HUES48 (cell line): Measurements from ENCODE around the gene RIIAD1.

Source experiments
- H3K27ac ChIP-seq: one replicate; pipeline ENCODE4 v1.7.0; 2013; ENCODE audit warnings: low read depth, low read length, inconsistent platforms
- H3K27me3 ChIP-seq: 2 replicates; pipeline ENCODE4 v1.6.1; 2013; ENCODE audit warnings: mild to moderate bottlenecking, low read length; ENCODE audit not compliant: control insufficient read depth, insufficient read depth
- H3K36me3 ChIP-seq: 2 replicates; pipeline ENCODE4 v1.6.1; 2013; ENCODE audit warnings: low read length; ENCODE audit not compliant: control insufficient read depth, insufficient read depth
- H3K4me1 ChIP-seq: 2 replicates; pipeline ENCODE4 v1.6.1; 2013; ENCODE audit warnings: mild to moderate bottlenecking, low read length; ENCODE audit not compliant: control insufficient read depth, insufficient read depth
- H3K4me3 ChIP-seq: 2 replicates; pipeline ENCODE4 v1.5.1; 2013; ENCODE audit warnings: mild to moderate bottlenecking, low read depth, low read length
- H3K9ac ChIP-seq: 2 replicates; pipeline ENCODE4 v1.6.1; 2013; ENCODE audit warnings: mild to moderate bottlenecking, low read depth, low read length, moderate library complexity
- H3K9me3 ChIP-seq: 2 replicates; pipeline ENCODE4 v1.6.1; 2013; ENCODE audit warnings: low read length; ENCODE audit not compliant: control insufficient read depth, insufficient read depth

The RIIAD1 gene

DNA sequence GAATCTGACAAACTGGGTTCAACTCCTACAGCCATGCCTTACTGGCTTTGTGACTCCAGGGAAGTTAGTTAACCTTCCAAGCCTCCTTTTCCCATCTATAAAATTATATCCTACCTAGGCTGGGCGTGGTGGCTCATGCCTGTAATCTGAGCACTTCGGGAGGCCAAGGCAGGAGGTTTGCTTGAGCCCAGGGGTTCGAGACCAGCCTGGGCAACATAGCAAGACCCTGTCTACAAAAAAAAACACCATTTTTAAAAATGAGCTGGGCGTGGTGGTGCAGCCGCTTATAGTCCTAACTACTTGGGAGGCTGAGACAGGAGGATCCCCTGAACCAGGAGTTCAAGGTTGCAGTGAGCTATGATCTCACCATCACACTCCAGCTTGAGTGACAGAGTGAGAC, 19.8 kb upstream of the RIIAD1 start:
- no peak overlapping the region for H3K9ac ChIP-seq
- no peaks in the 10 kb centered on the region for H3K4me1 ChIP-seq
- no peaks in the 10 kb centered on the region for H3K9me3 ChIP-seq
- no peaks in the 10 kb centered on the region for H3K27me3 ChIP-seq
- peaks cover 38% of the 10 kb centered on the region for H3K36me3 ChIP-seq
- no peak overlapping the region for H3K27ac ChIP-seq
- no peak overlapping the region for H3K4me3 ChIP-seq

DNA sequence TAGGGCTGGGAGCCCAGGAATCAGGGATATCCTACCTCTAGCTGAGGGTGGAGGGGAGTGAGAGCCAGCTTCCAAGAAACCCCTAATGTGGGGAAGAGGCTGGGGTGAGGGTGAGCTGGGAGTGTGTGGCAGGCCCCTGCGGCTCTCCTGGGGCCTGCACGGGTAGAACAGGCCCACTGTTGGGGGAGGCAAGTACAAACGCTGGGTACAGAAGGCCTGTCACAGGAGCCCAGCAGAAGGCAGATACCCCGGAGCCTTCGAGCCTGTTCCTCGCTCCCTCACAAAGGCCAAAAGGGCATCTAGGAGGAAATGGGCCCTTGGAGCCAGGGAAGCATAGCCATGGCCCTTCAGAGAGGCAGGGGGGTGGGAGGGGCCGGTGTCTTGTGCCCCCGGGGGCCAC, 18.4 kb upstream of the RIIAD1 start:
- Histone ChIP-seq H3K27me3 (no peaks in the 10 kb centered on the region), H3K36me3 (peaks cover 35% of the 10 kb centered on the region), H3K9me3 (no peaks in the 10 kb centered on the region), H3K4me3 (no peak overlapping the region), H3K4me1 (no peaks in the 10 kb centered on the region), H3K9ac (no peak overlapping the region), H3K27ac (no peak overlapping the region)

- Histone ChIP-seq H3K36me3 (peaks cover 27% of the 10 kb centered on the region), H3K9ac (no peak overlapping the region), H3K4me1 (no peaks in the 10 kb centered on the region), H3K9me3 (no peaks in the 10 kb centered on the region), H3K4me3 (no peak overlapping the region), H3K27ac (no peak overlapping the region), H3K27me3 (no peaks in the 10 kb centered on the region)
These were observed 17.5 kb upstream of the RIIAD1 start for GRCh38 chr1:151703813-151704212.

DNA sequence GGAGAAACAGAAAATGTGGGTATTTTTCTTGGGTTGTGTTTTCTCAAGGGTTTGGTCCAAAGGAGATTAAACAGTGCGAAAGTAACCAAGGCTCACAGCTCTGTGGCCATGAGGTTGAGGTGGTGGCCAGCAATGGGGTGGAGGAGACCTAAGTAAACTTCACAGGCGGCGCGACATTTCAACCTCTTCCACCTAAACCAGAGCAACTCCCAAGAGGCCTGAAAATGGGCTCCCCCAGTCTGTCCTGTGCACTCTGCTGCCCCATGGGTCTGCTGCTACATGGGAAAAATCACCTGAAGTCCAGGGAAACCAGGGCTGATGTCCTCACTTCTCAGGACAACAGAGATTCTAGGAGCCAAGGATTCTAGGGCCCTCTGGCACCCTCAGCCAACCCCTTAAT, 17.1 kb upstream of the RIIAD1 start:
- Histone ChIP-seq H3K9ac (no peak overlapping the region), H3K4me3 (no peak overlapping the region), H3K27me3 (no peaks in the 10 kb centered on the region), H3K27ac (no peak overlapping the region), H3K9me3 (no peaks in the 10 kb centered on the region), H3K4me1 (no peaks in the 10 kb centered on the region), H3K36me3 (peaks cover 23% of the 10 kb centered on the region)

GRCh38 chr1:151705146-151705545, 16.2 kb upstream of the RIIAD1 start:
- H3K27ac ChIP-seq = no peak overlapping the region
- H3K4me3 ChIP-seq = no peak overlapping the region
- no peak overlapping the region for H3K9ac ChIP-seq
- H3K9me3 ChIP-seq = no peaks in the 10 kb centered on the region
- no peaks in the 10 kb centered on the region for H3K27me3 ChIP-seq
- peaks cover 14% of the 10 kb centered on the region for H3K36me3 ChIP-seq
- H3K4me1 ChIP-seq = no peaks in the 10 kb centered on the region

DNA sequence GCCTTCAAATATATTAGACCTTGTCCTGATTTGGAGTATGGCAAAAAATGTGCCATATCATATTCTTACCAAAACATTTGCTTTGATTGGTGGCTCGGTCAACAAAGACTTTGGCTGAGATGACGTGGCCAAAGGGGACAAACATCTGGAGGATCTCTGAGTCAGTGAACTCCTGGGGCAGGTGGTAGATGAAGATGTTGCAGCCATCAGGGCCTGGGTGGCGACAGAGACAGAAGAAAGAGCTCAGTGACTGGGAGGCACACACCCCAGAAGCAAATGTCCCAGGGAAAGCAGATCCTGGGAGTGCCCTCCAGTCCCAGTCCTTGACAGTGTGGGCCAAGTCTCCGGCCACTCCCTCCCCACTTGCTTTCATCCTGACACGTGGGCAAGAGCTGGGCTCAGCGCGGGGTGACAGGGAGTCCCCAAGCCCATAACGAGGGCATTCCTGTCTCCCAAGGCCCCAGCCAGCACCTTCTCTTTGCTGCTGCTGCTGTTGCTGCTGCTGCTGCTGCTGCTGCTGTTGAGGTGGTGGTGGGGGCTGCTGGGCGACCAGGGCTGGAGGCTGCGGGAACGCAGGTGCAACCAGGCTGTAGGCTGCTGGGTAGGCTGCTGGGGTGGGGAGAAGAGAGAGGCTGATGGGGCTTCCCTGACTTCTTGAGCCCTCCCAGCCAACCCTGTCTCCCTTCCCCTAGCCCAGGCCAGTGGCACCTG, 15.4 kb upstream of the RIIAD1 start:
- H3K9me3 ChIP-seq = no peaks in the 10 kb centered on the region
- peaks cover 6% of the 10 kb centered on the region for H3K36me3 ChIP-seq
- no peak overlapping the region for H3K9ac ChIP-seq
- no peaks in the 10 kb centered on the region for H3K27me3 ChIP-seq
- H3K4me3 ChIP-seq = no peak overlapping the region
- no peak overlapping the region for H3K27ac ChIP-seq
- no peaks in the 10 kb centered on the region for H3K4me1 ChIP-seq

DNA sequence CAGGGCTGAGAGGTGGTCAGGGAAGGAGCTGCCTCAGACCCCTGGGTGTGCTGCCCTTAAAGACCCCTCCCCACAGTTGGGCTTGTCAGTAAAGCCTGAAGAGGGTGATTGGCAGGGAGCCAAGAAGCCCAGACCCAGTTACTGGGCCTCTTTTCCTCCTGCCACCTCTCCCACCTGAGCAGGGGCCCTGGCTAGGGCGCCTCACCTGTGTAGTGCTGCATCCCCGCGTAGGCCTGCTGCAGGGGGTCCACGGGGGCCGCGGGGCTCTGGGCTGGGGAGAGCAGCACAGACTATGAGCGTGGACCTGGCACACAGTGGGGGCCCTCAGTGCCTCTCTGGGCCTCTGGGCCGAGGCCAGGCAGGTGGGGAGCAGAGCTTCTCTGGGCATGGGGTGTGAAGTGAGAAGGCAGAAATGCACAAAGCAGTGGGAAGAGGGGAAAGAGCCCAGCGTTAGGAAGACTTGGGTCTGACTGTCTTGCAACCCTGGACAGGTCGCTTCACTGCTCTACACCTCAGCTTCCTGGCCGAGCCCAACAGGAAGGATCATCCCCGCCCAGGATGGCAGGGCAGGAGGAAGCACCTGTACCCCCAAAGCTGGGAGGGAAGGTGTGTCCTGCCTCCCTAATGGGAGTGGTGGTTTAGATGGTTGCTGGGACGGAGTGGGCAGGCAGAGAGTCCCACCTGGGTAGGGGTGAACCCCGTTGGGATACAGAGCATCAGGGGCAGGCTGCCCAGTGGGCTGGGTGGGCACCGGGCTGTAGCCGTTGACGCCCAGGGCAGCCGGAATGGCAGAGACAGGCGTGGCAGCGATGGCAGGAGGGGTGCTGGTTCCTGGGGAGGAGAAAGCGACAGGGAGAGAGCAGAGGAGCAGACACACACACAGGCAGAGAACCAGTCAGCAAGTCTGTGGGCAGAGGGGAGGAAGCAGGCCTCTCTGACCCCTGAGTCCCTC, 14.6 kb upstream of the RIIAD1 start:
- Histone ChIP-seq H3K4me3 (no peak overlapping the region), H3K9ac (no peak overlapping the region), H3K36me3 (no peaks in the 10 kb centered on the region), H3K9me3 (no peaks in the 10 kb centered on the region), H3K4me1 (no peaks in the 10 kb centered on the region), H3K27ac (no peak overlapping the region), H3K27me3 (no peaks in the 10 kb centered on the region)

DNA sequence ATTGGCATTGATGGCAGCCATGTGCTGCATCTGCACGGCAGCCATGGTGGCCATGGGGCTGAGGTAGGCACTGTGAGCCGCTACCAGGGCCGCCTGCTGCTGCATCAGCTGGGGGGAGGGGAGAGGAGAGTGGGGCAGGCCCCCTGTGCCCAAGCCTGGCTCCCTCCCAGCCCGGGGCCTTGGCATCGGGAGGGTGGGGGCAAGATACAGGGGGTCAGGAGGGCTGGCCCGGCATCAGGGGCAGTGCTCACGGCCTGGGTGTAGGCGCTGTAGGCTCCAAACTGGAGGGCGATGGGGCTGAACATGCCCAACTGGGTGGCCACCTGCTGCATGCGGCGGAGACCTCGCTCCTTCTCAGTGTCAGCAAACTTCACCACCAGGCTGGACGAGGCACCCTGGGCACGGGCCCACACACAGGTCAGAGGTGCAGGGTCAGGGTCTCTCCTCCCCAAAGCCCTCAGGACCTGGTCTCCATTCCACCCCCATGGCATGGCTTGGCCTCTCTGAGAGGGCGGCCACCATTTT, 13.7 kb upstream of the RIIAD1 start:
- no peaks in the 10 kb centered on the region for H3K27me3 ChIP-seq
- H3K4me3 ChIP-seq = no peak overlapping the region
- H3K9ac ChIP-seq = no peak overlapping the region
- no peaks in the 10 kb centered on the region for H3K9me3 ChIP-seq
- H3K4me1 ChIP-seq = no peaks in the 10 kb centered on the region
- H3K36me3 ChIP-seq = no peaks in the 10 kb centered on the region
- no peak overlapping the region for H3K27ac ChIP-seq

DNA sequence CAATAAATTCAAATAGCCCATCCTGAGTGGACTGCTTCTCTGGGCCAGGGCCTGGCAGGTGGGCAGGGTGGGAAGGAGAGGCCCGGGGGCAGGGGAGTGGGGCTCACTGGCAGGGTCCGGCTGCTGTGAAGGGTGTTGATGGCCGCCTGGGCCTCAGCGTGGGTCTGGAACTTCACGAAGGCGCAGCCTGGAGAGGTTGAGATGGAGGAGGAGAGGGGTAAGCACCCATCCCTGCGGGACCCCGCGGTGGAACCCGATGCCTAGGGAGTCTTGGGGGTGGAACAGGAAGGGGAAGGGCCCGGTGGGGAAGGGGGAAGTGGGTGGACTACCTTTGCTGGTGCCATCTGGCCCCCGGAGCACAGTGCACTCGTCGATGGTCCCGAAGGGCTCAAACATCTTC, 12.4 kb upstream of the RIIAD1 start:
- no peak overlapping the region for H3K9ac ChIP-seq
- no peaks in the 10 kb centered on the region for H3K9me3 ChIP-seq
- H3K27me3 ChIP-seq = no peaks in the 10 kb centered on the region
- no peaks in the 10 kb centered on the region for H3K36me3 ChIP-seq
- no peak overlapping the region for H3K27ac ChIP-seq
- H3K4me1 ChIP-seq = no peaks in the 10 kb centered on the region
- no peak overlapping the region for H3K4me3 ChIP-seq

GRCh38 chr1:151710187-151710840, 11.0 kb upstream of the RIIAD1 start:
- Histone ChIP-seq H3K4me3 (no peak overlapping the region), H3K27me3 (no peaks in the 10 kb centered on the region), H3K27ac (no peak overlapping the region), H3K9ac (no peak overlapping the region), H3K36me3 (no peaks in the 10 kb centered on the region), H3K4me1 (no peaks in the 10 kb centered on the region), H3K9me3 (no peaks in the 10 kb centered on the region)
